ENCODE results near the gene AK3. TPM values are rescaled to one million over a fixed set of nuclear protein-coding genes. Genes with fewer than 3 reads are reported as not detected.
"Not testable (repeated sequence)": the region's sequence is repeated elsewhere in the genome, so short reads cannot be mapped to it uniquely, and the experiment has no call there.

Gene AK3
- total and polyA plus RNA-seq, 5 donors from 2014 or later, result 21.7 to 47.3 (median 42.2) TPM

- Mint-ChIP-seq H3K4me3 (peak overlapping the region; percentile 91 to 100 (median 96)), H3K27ac (peak overlapping the region; percentile 94 to 98 (median 95)), H3K9me3 (no peaks in the 10 kb centered on the region), H3K4me1 (peaks cover 44 to 68% (median 64%) of the 10 kb centered on the region in 4 donors), H3K36me3 (no peaks in the 10 kb centered on the region), H3K27me3 (no peaks in the 10 kb centered on the region)
- Histone ChIP-seq H3K27ac (ENCODE audit: insufficient read depth, low read length, poor library complexity, severe bottlenecking) (peak overlapping the region; percentile 18), H3K9me3 (ENCODE audit: control insufficient read depth in 2 of 2, low read length in 2 of 2) (no peaks in the 10 kb centered on the region), H3K4me3 (ENCODE audit: low read depth, low read length) (peak overlapping the region; percentile 87), H3K36me3 (ENCODE audit: control insufficient read depth, insufficient read depth, low read length) (no peaks in the 10 kb centered on the region), H3K4me1 (ENCODE audit: control insufficient read depth, insufficient read depth, low read length, poor library complexity, severe bottlenecking) (peaks cover 62% of the 10 kb centered on the region), H3K27me3 (ENCODE audit: control insufficient read depth, insufficient read depth, low read length) (peaks cover 3% of the 10 kb centered on the region)
- ATAC-seq (ENCODE audit: low read depth in 2 of 2) (no peak), DNase-seq (no peak)
These were observed 75.6 kb downstream of the AK3 start for GRCh38 chr9:4665357-4665756.

- Mint-ChIP-seq H3K9me3 (no peaks in the 10 kb centered on the region), H3K4me1 (peaks cover 44 to 70% (median 65%) of the 10 kb centered on the region in 4 donors), H3K27me3 (no peaks in the 10 kb centered on the region), H3K27ac (peak overlapping the region; percentile 2 to 98 (median 29)), H3K4me3 (peak overlapping the region; percentile 94 to 100 (median 96)), H3K36me3 (no peaks in the 10 kb centered on the region)
- Histone ChIP-seq H3K4me3 (ENCODE audit: low read depth, low read length) (peak overlapping the region; percentile 87), H3K36me3 (ENCODE audit: control insufficient read depth, insufficient read depth, low read length) (no peaks in the 10 kb centered on the region), H3K27me3 (ENCODE audit: control insufficient read depth, insufficient read depth, low read length) (peaks cover 3% of the 10 kb centered on the region), H3K27ac (ENCODE audit: insufficient read depth, low read length, poor library complexity, severe bottlenecking) (peak overlapping the region; percentile 72), H3K4me1 (ENCODE audit: control insufficient read depth, insufficient read depth, low read length, poor library complexity, severe bottlenecking) (peaks cover 62% of the 10 kb centered on the region), H3K9me3 (ENCODE audit: control insufficient read depth in 2 of 2, low read length in 2 of 2) (no peaks in the 10 kb centered on the region)
- no peak for ATAC-seq (ENCODE audit: low read depth in 2 of 2)
- no peak for DNase-seq
These were observed 77.0 kb downstream of the AK3 start for GRCh38 chr9:4663956-4664355.

- Mint-ChIP-seq H3K4me3 (peak overlapping the region; percentile 94 to 100 (median 96)), H3K27me3 (no peaks in the 10 kb centered on the region), H3K9me3 (no peaks in the 10 kb centered on the region), H3K36me3 (no peaks in the 10 kb centered on the region), H3K4me1 (peaks cover 44 to 70% (median 60%) of the 10 kb centered on the region in 4 donors), H3K27ac (peak overlapping the region; percentile 85 to 98 (median 89))
- DNase-seq (peak in 2 of 3 donors; percentile 6 to 47), ATAC-seq (ENCODE audit: low read depth in 2 of 2) (no peak)
- peak overlapping the region; percentile 87 for H3K4me3 ChIP-seq (ENCODE audit: low read depth, low read length)
- no peaks in the 10 kb centered on the region for H3K36me3 ChIP-seq (ENCODE audit: control insufficient read depth, insufficient read depth, low read length)
- H3K4me1 ChIP-seq (ENCODE audit: control insufficient read depth, insufficient read depth, low read length, poor library complexity, severe bottlenecking), result peaks cover 62% of the 10 kb centered on the region
- peak overlapping the region; percentile 72 for H3K27ac ChIP-seq (ENCODE audit: insufficient read depth, low read length, poor library complexity, severe bottlenecking)
- peaks cover 3% of the 10 kb centered on the region for H3K27me3 ChIP-seq (ENCODE audit: control insufficient read depth, insufficient read depth, low read length)
- no peaks in the 10 kb centered on the region for H3K9me3 ChIP-seq (ENCODE audit: control insufficient read depth in 2 of 2, low read length in 2 of 2)
These were observed 77.8 kb downstream of the AK3 start for GRCh38 chr9:4662989-4663792.

DNA sequence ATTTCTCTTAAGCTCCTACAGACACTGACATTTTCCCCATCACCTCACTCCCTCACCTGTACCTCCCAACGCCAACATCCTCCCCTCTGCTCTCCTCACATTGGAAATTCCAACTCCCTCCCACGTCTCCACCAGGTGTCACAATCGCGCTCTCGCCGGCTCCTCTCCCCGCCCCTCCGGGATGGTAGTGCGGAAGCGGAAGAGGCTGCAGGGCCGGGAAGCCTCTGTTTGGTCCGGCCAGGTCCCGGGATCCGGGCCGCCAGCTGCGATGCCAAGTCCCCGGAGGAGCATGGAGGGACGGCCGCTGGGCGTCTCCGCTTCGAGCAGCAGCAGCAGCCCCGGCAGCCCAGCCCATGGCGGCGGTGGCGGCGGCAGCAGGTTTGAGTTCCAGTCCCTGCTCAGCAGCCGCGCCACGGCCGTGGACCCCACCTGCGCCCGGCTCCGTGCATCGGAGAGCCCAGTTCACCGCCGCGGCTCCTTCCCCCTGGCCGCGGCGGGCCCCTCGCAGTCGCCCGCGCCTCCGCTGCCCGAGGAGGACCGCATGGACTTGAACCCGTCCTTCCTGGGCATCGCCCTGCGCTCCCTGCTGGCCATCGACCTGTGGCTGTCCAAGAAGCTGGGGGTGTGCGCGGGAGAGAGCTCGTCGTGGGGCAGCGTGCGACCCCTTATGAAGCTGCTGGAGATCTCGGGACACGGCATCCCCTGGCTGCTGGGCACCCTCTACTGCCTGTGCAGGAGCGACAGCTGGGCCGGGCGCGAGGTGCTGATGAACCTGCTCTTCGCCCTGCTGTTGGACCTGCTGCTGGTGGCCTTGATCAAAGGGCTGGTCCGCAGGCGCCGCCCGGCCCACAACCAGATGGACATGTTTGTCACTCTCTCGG, 78.7 kb downstream of the AK3 start, which contains the start of gene PLPP6:
PLPP6 (plus strand) TSS at position 187 of the 881 bp plus-strand sequence; CDS start at position 269, 82 bp downstream.
- H3K36me3 ChIP-seq (ENCODE audit: control insufficient read depth, insufficient read depth, low read length), result no peaks in the 10 kb centered on the region
- H3K9me3 ChIP-seq (ENCODE audit: control insufficient read depth in 2 of 2, low read length in 2 of 2), result no peaks in the 10 kb centered on the region
- Mint-ChIP-seq H3K4me1 (peaks cover 44 to 63% (median 53%) of the 10 kb centered on the region in 4 donors), H3K36me3 (no peaks in the 10 kb centered on the region), H3K4me3 (peak within 1 kb of the TSS; percentile 94 to 100 (median 96)), H3K9me3 (no peaks in the 10 kb centered on the region), H3K27ac (peak within 1 kb of the TSS; percentile 93 to 98 (median 97)), H3K27me3 (no peaks in the 10 kb centered on the region)
- no peaks in the 10 kb centered on the region for H3K27me3 ChIP-seq (ENCODE audit: control insufficient read depth, insufficient read depth, low read length)
- H3K27ac ChIP-seq (ENCODE audit: insufficient read depth, low read length, poor library complexity, severe bottlenecking), result peak within 1 kb of the TSS; percentile 72
- H3K4me1 ChIP-seq (ENCODE audit: control insufficient read depth, insufficient read depth, low read length, poor library complexity, severe bottlenecking), result peaks cover 56% of the 10 kb centered on the region
- H3K4me3 ChIP-seq (ENCODE audit: low read depth, low read length), result peak within 1 kb of the TSS; percentile 87
- peak; percentile 68 to 79 (median 73) for DNase-seq
- peak; percentile 76 to 77 for ATAC-seq (ENCODE audit: low read depth in 2 of 2)

DNA sequence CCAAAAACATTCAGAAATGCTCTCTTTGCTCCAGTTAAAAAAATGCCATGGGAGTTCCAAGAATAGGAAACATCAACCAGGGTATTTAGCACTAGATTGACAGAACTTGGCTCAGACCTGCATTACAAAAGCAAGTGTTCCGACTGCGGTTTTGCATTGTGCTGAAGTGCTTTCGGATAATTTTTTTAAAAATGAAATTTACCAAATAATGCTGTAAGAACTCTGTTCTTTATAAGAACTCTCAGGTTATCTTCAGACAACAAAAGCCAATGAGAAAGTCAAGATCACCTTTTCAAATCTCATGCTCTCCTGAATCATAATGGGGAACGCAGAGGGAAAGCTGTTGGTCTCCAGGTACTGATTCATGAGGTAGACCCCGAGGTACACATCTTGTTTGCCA, 79.4 kb downstream of the AK3 start:
- Mint-ChIP-seq H3K9me3 (no peaks in the 10 kb centered on the region), H3K27me3 (no peaks in the 10 kb centered on the region), H3K4me1 (peaks cover 39 to 55% (median 46%) of the 10 kb centered on the region in 4 donors), H3K36me3 (no peaks in the 10 kb centered on the region), H3K4me3 (peak overlapping the region; percentile 94 to 100 (median 96)), H3K27ac (peak overlapping the region; percentile 93 to 98 (median 97))
- DNase-seq, result peak in 1 of 3 donors; percentile 47
- Histone ChIP-seq H3K36me3 (ENCODE audit: control insufficient read depth, insufficient read depth, low read length) (no peaks in the 10 kb centered on the region), H3K27ac (ENCODE audit: insufficient read depth, low read length, poor library complexity, severe bottlenecking) (peak overlapping the region; percentile 72), H3K9me3 (ENCODE audit: control insufficient read depth in 2 of 2, low read length in 2 of 2) (no peaks in the 10 kb centered on the region), H3K27me3 (ENCODE audit: control insufficient read depth, insufficient read depth, low read length) (no peaks in the 10 kb centered on the region), H3K4me1 (ENCODE audit: control insufficient read depth, insufficient read depth, low read length, poor library complexity, severe bottlenecking) (peaks cover 49% of the 10 kb centered on the region), H3K4me3 (ENCODE audit: low read depth, low read length) (peak overlapping the region; percentile 87)
- ATAC-seq (ENCODE audit: low read depth in 2 of 2), result no peak

- peak overlapping the region; percentile 72 for H3K27ac ChIP-seq (ENCODE audit: insufficient read depth, low read length, poor library complexity, severe bottlenecking)
- H3K9me3 ChIP-seq (ENCODE audit: control insufficient read depth in 2 of 2, low read length in 2 of 2), result no peaks in the 10 kb centered on the region
- H3K27ac Mint-ChIP-seq, result peak overlapping the region; percentile 93 to 98 (median 97)
- peak overlapping the region; percentile 87 for H3K4me3 ChIP-seq (ENCODE audit: low read depth, low read length)
- peak overlapping the region; percentile 94 to 100 (median 96) for H3K4me3 Mint-ChIP-seq
- peaks cover 34 to 51% (median 43%) of the 10 kb centered on the region in 4 donors for H3K4me1 Mint-ChIP-seq
- no peaks in the 10 kb centered on the region for H3K36me3 ChIP-seq (ENCODE audit: control insufficient read depth, insufficient read depth, low read length)
- H3K4me1 ChIP-seq (ENCODE audit: control insufficient read depth, insufficient read depth, low read length, poor library complexity, severe bottlenecking), result peaks cover 44% of the 10 kb centered on the region
- H3K36me3 Mint-ChIP-seq, result no peaks in the 10 kb centered on the region
- ATAC-seq (ENCODE audit: low read depth in 2 of 2) (no peak), DNase-seq (no peak)
- H3K9me3 Mint-ChIP-seq, result no peaks in the 10 kb centered on the region
- H3K27me3 ChIP-seq (ENCODE audit: control insufficient read depth, insufficient read depth, low read length), result no peaks in the 10 kb centered on the region
- no peaks in the 10 kb centered on the region for H3K27me3 Mint-ChIP-seq
These were observed 79.8 kb downstream of the AK3 start for GRCh38 chr9:4661165-4661564.

DNA sequence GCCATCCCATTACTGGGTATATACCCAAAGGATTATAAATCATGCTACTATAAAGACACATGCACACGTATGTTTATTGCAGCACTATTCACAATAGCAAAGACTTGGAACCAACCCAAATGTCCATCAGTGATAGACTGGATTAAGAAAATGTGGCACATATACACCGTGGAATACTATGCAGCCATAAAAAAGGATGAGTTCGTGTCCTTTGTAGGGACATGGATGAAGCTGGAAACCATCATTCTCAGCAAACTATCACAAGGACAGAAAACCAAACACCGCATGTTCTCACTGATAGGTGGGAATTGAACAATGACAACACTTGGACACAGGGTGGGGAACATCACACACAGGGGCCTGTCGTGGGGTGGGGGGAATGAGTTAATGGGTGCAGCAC, 80.3 kb downstream of the AK3 start:
- H3K36me3 Mint-ChIP-seq; H3K9me3 Mint-ChIP-seq; H3K27ac ChIP-seq (ENCODE audit: insufficient read depth, low read length, poor library complexity, severe bottlenecking); H3K36me3 ChIP-seq (ENCODE audit: control insufficient read depth, insufficient read depth, low read length); H3K27ac Mint-ChIP-seq; H3K4me3 ChIP-seq (ENCODE audit: low read depth, low read length); DNase-seq; H3K9me3 ChIP-seq (ENCODE audit: control insufficient read depth in 2 of 2, low read length in 2 of 2); H3K27me3 Mint-ChIP-seq; H3K27me3 ChIP-seq (ENCODE audit: control insufficient read depth, insufficient read depth, low read length); ATAC-seq (ENCODE audit: low read depth in 2 of 2): not testable (repeated sequence)
- Mint-ChIP-seq H3K4me1 (peaks cover 29 to 46% (median 38%) of the 10 kb centered on the region in 4 donors), H3K4me3 (peak overlapping the region in 2 of 4 donors; percentile 96 to 100)
- H3K4me1 ChIP-seq (ENCODE audit: control insufficient read depth, insufficient read depth, low read length, poor library complexity, severe bottlenecking), result peaks cover 39% of the 10 kb centered on the region
